PFSK-1 (cell line): Measurements from ENCODE around the gene PRDX5.

Experiments
- POLR2AphosphoS5 ChIP-seq: IDR thresholded peaks from 2 replicates; pipeline ENCODE4 v1.6.1; 2012; ENCODE audit warnings: low read depth, mild to moderate bottlenecking, control low read depth, low read length, moderate library complexity
- REST ChIP-seq, 2 experiments: IDR thresholded peaks; 2 replicates each; pipeline versions ENCODE4 v1.6.1 to v1.8.0; 2011 to 2012; ENCODE audit warnings: low read depth in 2 of 2, low read length in 2 of 2, control low read depth in 1 of 2, inconsistent platforms in 1 of 2, mild to moderate bottlenecking in 1 of 2, moderate library complexity in 1 of 2; ENCODE audit not compliant: insufficient read depth in 1 of 2
- SIN3A ChIP-seq: IDR thresholded peaks from 2 replicates; pipeline ENCODE4 v1.6.1; 2012; ENCODE audit warnings: mild to moderate bottlenecking, low read length, moderate library complexity, borderline replicate concordance; ENCODE audit not compliant: insufficient read depth
- TAF1 ChIP-seq: IDR thresholded peaks from 2 replicates; pipeline ENCODE4 v1.6.1; 2012; ENCODE audit warnings: low read length, control low read depth, borderline replicate concordance; ENCODE audit not compliant: insufficient read depth

GRCh38 chr11:64341851-64342791 lies 24.2 kb downstream of the PRDX5 start:
- no peak for TF ChIP-seq SIN3A
- TF ChIP-seq POLR2AphosphoS5 = no peak
- no peak for TF ChIP-seq TAF1
- no peak for TF ChIP-seq REST (IDR thresholded peaks at IDR 0.05; ENCODE audit: insufficient read depth in 1 of 2, low read depth in 2 of 2, low read length in 2 of 2)
